ENCODE results near the gene SEMA3E.
"Not testable (repeated sequence)": the region's sequence is repeated elsewhere in the genome, so short reads cannot be mapped to it uniquely, and the experiment has no call there.

The SEMA3E gene

GRCh38 chr7:83484826-83485225, 164.1 kb downstream of the SEMA3E start:
- DNase-seq, result no peak

GRCh38 chr7:83484266-83484665, 164.7 kb downstream of the SEMA3E start:
- no peak for DNase-seq

- DNase-seq, result no peak
These were observed 170.3 kb downstream of the SEMA3E start for GRCh38 chr7:83478616-83479015.

GRCh38 chr7:83476511-83477050, 172.4 kb downstream of the SEMA3E start:
- no peak for DNase-seq

GRCh38 chr7:83475420-83475819, 173.5 kb downstream of the SEMA3E start:
- DNase-seq, result no peak

- no peak for DNase-seq
These were observed 176.6 kb downstream of the SEMA3E start for GRCh38 chr7:83472376-83472775.

GRCh38 chr7:83469491-83469890, 179.4 kb downstream of the SEMA3E start:
- no peak for DNase-seq

GRCh38 chr7:83469076-83469475, 179.9 kb downstream of the SEMA3E start:
- DNase-seq, result no peak

GRCh38 chr7:83468251-83468739, 180.6 kb downstream of the SEMA3E start:
- DNase-seq, result no peak

- DNase-seq, result no peak
These were observed 181.4 kb downstream of the SEMA3E start for GRCh38 chr7:83467493-83467892.

GRCh38 chr7:83466956-83467355, 182.0 kb downstream of the SEMA3E start:
- DNase-seq, result no peak

GRCh38 chr7:83466187-83466923, 182.6 kb downstream of the SEMA3E start:
- DNase-seq, result no peak

GRCh38 chr7:83465643-83466042, 183.3 kb downstream of the SEMA3E start:
- DNase-seq, result no peak

- not testable (repeated sequence) for DNase-seq
These were observed 187.1 kb downstream of the SEMA3E start for GRCh38 chr7:83461820-83462219.

- DNase-seq, result not testable (repeated sequence)
These were observed 188.8 kb downstream of the SEMA3E start for GRCh38 chr7:83459930-83460653.

GRCh38 chr7:83459101-83459929, 189.6 kb downstream of the SEMA3E start:
- not testable (repeated sequence) for DNase-seq

- no peak for DNase-seq
These were observed 191.7 kb downstream of the SEMA3E start for GRCh38 chr7:83457022-83457892.

- no peak for DNase-seq
These were observed 192.5 kb downstream of the SEMA3E start for GRCh38 chr7:83456413-83456812.

GRCh38 chr7:83455612-83456011, 193.3 kb downstream of the SEMA3E start:
- no peak for DNase-seq

- no peak for DNase-seq
These were observed 196.7 kb downstream of the SEMA3E start for GRCh38 chr7:83452256-83452655.

GRCh38 chr7:83451501-83452045, 197.4 kb downstream of the SEMA3E start:
- no peak for DNase-seq

GRCh38 chr7:83449781-83450180, 199.2 kb downstream of the SEMA3E start:
- DNase-seq, result no peak
